Measurements from ENCODE around the gene GSS.

- no peak for TF ChIP-seq POLR2A (IDR thresholded peaks at IDR 0.05; ENCODE audit: control extremely low read depth in 1 of 2, low read depth in 2 of 2, low read length in 2 of 2)
- TF ChIP-seq SP2 (IDR thresholded peaks at IDR 0.05; ENCODE audit: low read length): no peak
- TF ChIP-seq MAX (IDR thresholded peaks at IDR 0.05): no peak
- TF ChIP-seq TAF1 (IDR thresholded peaks at IDR 0.05; ENCODE audit: low read depth, low read length): no peak
- TF ChIP-seq RNF2 (IDR thresholded peaks at IDR 0.05; ENCODE audit: borderline replicate concordance, low read depth, low read length, missing control alignments, poor library complexity, severe bottlenecking): no peak
- no peak for TF ChIP-seq CTCF (IDR thresholded peaks at IDR 0.05; ENCODE audit: control extremely low read depth in 1 of 3, insufficient read depth in 1 of 3, low read depth in 1 of 3, low read length in 3 of 3)
- TF ChIP-seq ZNF274 (IDR thresholded peaks at IDR 0.05; ENCODE audit: borderline replicate concordance, extremely low read depth, low read length): no peak
- no peak for TF ChIP-seq FOSL1 (IDR thresholded peaks at IDR 0.05; ENCODE audit: insufficient read depth, low read depth, low read length)
- no peak for TF ChIP-seq GABPA (IDR thresholded peaks at IDR 0.05; ENCODE audit: borderline replicate concordance, insufficient read depth, low read length)
- no peak for TF ChIP-seq ATF2 (IDR thresholded peaks at IDR 0.05; ENCODE audit: low read length)
Measured at GRCh38 chr20:34996243-34997028, 40.8 kb upstream of the GSS start.

All from H1 (cell line).